H1 (cell line): ENCODE data around the gene RBM38. TPM values are rescaled to one million over a fixed set of nuclear protein-coding genes. Genes with fewer than 3 reads are reported as not detected.

Experiments used
- ASH2L ChIP-seq: fragments of 200-600, 300-600 bp; sonication (generic); IDR thresholded peaks from one replicate; pipeline ENCODE4 v1.7.1; 2017; ENCODE audit warnings: low read length
- BACH1 ChIP-seq: IDR thresholded peaks from 2 replicates; pipeline ENCODE4 v1.6.1; 2012; ENCODE audit warnings: low read length, improper control_type of control experiment
- CHD2 ChIP-seq: IDR thresholded peaks from 2 replicates; pipeline ENCODE4 v1.6.1; 2012; ENCODE audit warnings: low read length, improper control_type of control experiment
- CHD7 ChIP-seq: fragments of 300-600 bp; sonication (generic); IDR thresholded peaks from 2 replicates; pipeline ENCODE4 v1.7.1; 2012; ENCODE audit warnings: low read length, moderate library complexity, mild to moderate bottlenecking, inconsistent platforms; ENCODE audit not compliant: insufficient replicate concordance
- CTCF ChIP-seq, 3 experiments: IDR thresholded peaks; 1 replicate in 2 of 3; 2 replicates in 1 of 3; pipeline versions ENCODE4 v1.5.1 to v1.6.1; 2011; ENCODE audit warnings: low read length in 3 of 3, mild to moderate bottlenecking in 3 of 3, inconsistent platforms in 2 of 3, low read depth in 1 of 3, moderate library complexity in 1 of 3; ENCODE audit not compliant: insufficient read depth in 1 of 3; ENCODE audit errors: control extremely low read depth in 1 of 3
- MAX ChIP-seq: IDR thresholded peaks from 2 replicates; pipeline ENCODE4 v1.6.1; 2012; ENCODE audit warnings: inconsistent platforms
- SAP30 ChIP-seq: fragments of 300-600 bp; sonication (generic); IDR thresholded peaks from 2 replicates; pipeline ENCODE4 v1.7.1; 2012; ENCODE audit warnings: low read length, moderate library complexity, mild to moderate bottlenecking, inconsistent platforms; ENCODE audit not compliant: insufficient read depth, insufficient replicate concordance
- SP4 ChIP-seq: IDR thresholded peaks from 2 replicates; pipeline ENCODE4 v1.6.1; 2012; ENCODE audit warnings: low read length, inconsistent platforms
- polyA plus RNA-seq, 7 experiments: library from polyadenylated mRNA; depleted of rRNA in 3 of 7; stranded (reverse) in 5 of 7; unstranded in 2 of 7; fragments of >200 nt in 5 of 7; fragments of 200-250 nt in 2 of 7; gene quantifications; 1 replicate in 5 of 7; 2 replicates in 1 of 7; 4 replicates in 1 of 7; pipeline versions ENCODE4 v1.2.1 to v1.2.3, GENCODE V29; 2011 to 2013; ENCODE audit warnings: missing spikeins in 2 of 7, mixed read lengths in 2 of 7
- total RNA-seq: library from RNA; stranded (reverse); fragmentation: NEBNext Ultra II Directional; extraction: Animal tissue kit (Norgen Biotek cat#: 25700); gene quantifications from 2 replicates; pipeline ENCODE4 v1.2.1, GENCODE V29; 2021

The RBM38 gene
- total and polyA plus RNA-seq, 2 of the 8 experiments (the other 6 are each of a cell fraction or from before 2014, with no cell fraction given), result 57.7 to 109 TPM

GRCh38 chr20:57417051-57417689 is 26.0 kb downstream of the RBM38 start (continued):
- no peak for TF ChIP-seq ASH2L
- no peak for TF ChIP-seq BACH1
- TF ChIP-seq SAP30, result no peak
- TF ChIP-seq CHD2, result no peak
- TF ChIP-seq CHD7, result no peak
- TF ChIP-seq MAX, result no peak
- TF ChIP-seq CTCF (IDR thresholded peaks at IDR 0.05; ENCODE audit: control extremely low read depth in 1 of 3, insufficient read depth in 1 of 3, low read depth in 1 of 3, low read length in 3 of 3), result no peak
- no peak for TF ChIP-seq SP4
